ENCODE data around the gene IGF2R. TPM values are rescaled to one million over a fixed set of nuclear protein-coding genes. Genes with fewer than 3 reads are reported as not detected.

IGF2R gene
- total and polyA plus RNA-seq, 2 experiments from 2014 or later = 61.2 to 132 TPM

- Histone ChIP-seq H3K4me1 (ENCODE audit: insufficient read depth) (no peaks in the 10 kb centered on the region), H3K27ac (no peak overlapping the region), H3K79me2 (no peaks in the 10 kb centered on the region), H3K4me3 (no peak overlapping the region), H4K20me1 (ENCODE audit: insufficient read depth, poor library complexity, severe bottlenecking) (no peaks in the 10 kb centered on the region), H3K27me3 (no peaks in the 10 kb centered on the region), H2AFZ (no peak overlapping the region), H3K4me2 (no peak overlapping the region), H3K36me3 (replicated peaks; ENCODE audit: insufficient read depth, low read depth) (peaks cover 4% of the 10 kb centered on the region), H3K9me3 (ENCODE audit: low read depth) (no peaks in the 10 kb centered on the region), H3K9me2 (replicated peaks; ENCODE audit: insufficient read depth) (no peaks in the 10 kb centered on the region)
- TF ChIP-seq EZH2 (IDR thresholded peaks at IDR 0.05; ENCODE audit: borderline replicate concordance) = no peak
- TF ChIP-seq CTCF (IDR thresholded peaks at IDR 0.05; ENCODE audit: poor library complexity) = no peak
- no peak for TF ChIP-seq EZH2phosphoT487 (IDR thresholded peaks at IDR 0.05; ENCODE audit: low read depth, severe bottlenecking, unreplicated experiment)
- no peak for DNase-seq (ENCODE audit: low spot score)
- WGBS (ENCODE audit: low lambda C conversion rate, missing lambda C conversion rate) = 95% methylated on average over 8 of the region's 8 CpGs
These were observed 126.4 kb downstream of the IGF2R start for GRCh38 chr6:160095146-160095845.

- H3K36me3 ChIP-seq (replicated peaks; ENCODE audit: insufficient read depth, low read depth) = no peaks in the 10 kb centered on the region
- no peak overlapping the region for H3K27ac ChIP-seq
- DNase-seq (ENCODE audit: low spot score) = no peak
- H2AFZ ChIP-seq = no peak overlapping the region
- no peaks in the 10 kb centered on the region for H3K9me2 ChIP-seq (replicated peaks; ENCODE audit: insufficient read depth)
- 94% methylated on average over 23 of the region's 23 CpGs for WGBS (ENCODE audit: low lambda C conversion rate, missing lambda C conversion rate)
- no peaks in the 10 kb centered on the region for H4K20me1 ChIP-seq (ENCODE audit: insufficient read depth, poor library complexity, severe bottlenecking)
- TF ChIP-seq EZH2 (IDR thresholded peaks at IDR 0.05; ENCODE audit: borderline replicate concordance) = no peak
- TF ChIP-seq EZH2phosphoT487 (IDR thresholded peaks at IDR 0.05; ENCODE audit: low read depth, severe bottlenecking, unreplicated experiment) = no peak
- TF ChIP-seq CTCF (IDR thresholded peaks at IDR 0.05; ENCODE audit: poor library complexity) = no peak
- no peaks in the 10 kb centered on the region for H3K27me3 ChIP-seq
- no peaks in the 10 kb centered on the region for H3K79me2 ChIP-seq
- no peak overlapping the region for H3K4me3 ChIP-seq
- no peak overlapping the region for H3K4me2 ChIP-seq
- no peaks in the 10 kb centered on the region for H3K9me3 ChIP-seq (ENCODE audit: low read depth)
- no peaks in the 10 kb centered on the region for H3K4me1 ChIP-seq (ENCODE audit: insufficient read depth)
These were observed 132.7 kb downstream of the IGF2R start for GRCh38 chr6:160101277-160102205.

- no peak for TF ChIP-seq EZH2 (IDR thresholded peaks at IDR 0.05; ENCODE audit: borderline replicate concordance)
- no peak for TF ChIP-seq EZH2phosphoT487 (IDR thresholded peaks at IDR 0.05; ENCODE audit: low read depth, severe bottlenecking, unreplicated experiment)
- no peak for TF ChIP-seq CTCF (IDR thresholded peaks at IDR 0.05; ENCODE audit: poor library complexity)
- Histone ChIP-seq H3K9me2 (replicated peaks; ENCODE audit: insufficient read depth) (no peaks in the 10 kb centered on the region), H3K79me2 (no peaks in the 10 kb centered on the region), H4K20me1 (ENCODE audit: insufficient read depth, poor library complexity, severe bottlenecking) (no peaks in the 10 kb centered on the region), H3K4me1 (ENCODE audit: insufficient read depth) (no peaks in the 10 kb centered on the region), H3K27me3 (no peaks in the 10 kb centered on the region), H2AFZ (no peak overlapping the region), H3K4me3 (no peak overlapping the region), H3K36me3 (replicated peaks; ENCODE audit: insufficient read depth, low read depth) (no peaks in the 10 kb centered on the region), H3K27ac (no peak overlapping the region), H3K9me3 (ENCODE audit: low read depth) (no peaks in the 10 kb centered on the region), H3K4me2 (no peak overlapping the region)
- no peak for DNase-seq (ENCODE audit: low spot score)
- WGBS (ENCODE audit: low lambda C conversion rate, missing lambda C conversion rate) = 98% methylated on average over 16 of the region's 16 CpGs
These were observed 133.5 kb downstream of the IGF2R start for GRCh38 chr6:160102399-160102798.
